HepG2 (cell line): Measurements from ENCODE around the gene KLHL30.

Experiments used
- CHD2 ChIP-seq: IDR thresholded peaks from 2 replicates; pipeline ENCODE4 v1.6.1; 2011; ENCODE audit warnings: low read depth, low read length, improper control_type of control experiment
- GLI4 ChIP-seq: sonication (generic); formaldehyde crosslinking; IDR thresholded peaks from 2 replicates; pipeline ENCODE4 v1.5.1; 2020; ENCODE audit warnings: missing genetic modification reagents, mild to moderate bottlenecking, moderate library complexity, borderline replicate concordance
- HCFC1 ChIP-seq: fragments of 150-350 bp; IDR thresholded peaks from 2 replicates; pipeline ENCODE4 v1.6.1; 2014; ENCODE audit warnings: low read depth, low read length
- MBNL3 ChIP-seq: fragments of 250-450 bp; sonication (Bioruptor Pico); conservative IDR thresholded peaks from 2 replicates; pipeline ENCODE4 v1.8.0; 2022; ENCODE audit warnings: mild to moderate bottlenecking, inconsistent platforms
- SMAD3 ChIP-seq: sonication (generic); formaldehyde crosslinking; IDR thresholded peaks from 2 replicates; pipeline ENCODE4 v1.4.0; 2020; ENCODE audit warnings: missing genetic modification reagents
- ZNF274 ChIP-seq: sonication (generic); formaldehyde crosslinking; IDR thresholded peaks from 2 replicates; pipeline ENCODE4 v1.5.1; 2020; ENCODE audit warnings: mild to moderate bottlenecking, missing genetic modification reagents
- ZNF619 ChIP-seq: sonication (generic); formaldehyde crosslinking; IDR thresholded peaks from 2 replicates; pipeline ENCODE4 v1.4.0; 2020; ENCODE audit warnings: mild to moderate bottlenecking, missing genetic modification reagents
- TF ChIP-seq, protein P1 (sequence below): sonication (generic); formaldehyde crosslinking; IDR thresholded peaks from 2 replicates; pipeline ENCODE4 v1.4.0; 2020; ENCODE audit warnings: missing genetic modification reagents, borderline replicate concordance
- TF ChIP-seq, protein P2 (sequence below): sonication (generic); formaldehyde crosslinking; IDR thresholded peaks from 2 replicates; pipeline ENCODE4 v1.5.0; 2020; ENCODE audit warnings: mild to moderate bottlenecking, missing genetic modification reagents, moderate library complexity
- TF ChIP-seq, protein P3 (sequence below): sonication (generic); formaldehyde crosslinking; IDR thresholded peaks from 2 replicates; pipeline ENCODE4 v1.9.0; 2021; ENCODE audit warnings: missing genetic modification reagents, borderline replicate concordance
- TF ChIP-seq, protein P4 (sequence below): sonication (generic); formaldehyde crosslinking; conservative IDR thresholded peaks from 2 replicates; pipeline ENCODE4 v1.4.0; 2020; ENCODE audit warnings: missing genetic modification reagents
- TF ChIP-seq, protein P5 (sequence below), 2 experiments: fragments of 450-650 bp in 1 of 2; sonication (generic) in 1 of 2; formaldehyde crosslinking in 1 of 2; IDR thresholded peaks; 2 replicates each; pipeline versions ENCODE4 v1.6.1 to v1.8.0; 2016 to 2022; ENCODE audit warnings: antibody characterized with exemption in 1 of 2, mild to moderate bottlenecking in 1 of 2, missing genetic modification reagents in 1 of 2
- TF ChIP-seq, protein P6 (sequence below): sonication (generic); formaldehyde crosslinking; IDR thresholded peaks from 2 replicates; pipeline ENCODE4 v1.4.0; 2020; ENCODE audit warnings: missing genetic modification reagents

DNA sequence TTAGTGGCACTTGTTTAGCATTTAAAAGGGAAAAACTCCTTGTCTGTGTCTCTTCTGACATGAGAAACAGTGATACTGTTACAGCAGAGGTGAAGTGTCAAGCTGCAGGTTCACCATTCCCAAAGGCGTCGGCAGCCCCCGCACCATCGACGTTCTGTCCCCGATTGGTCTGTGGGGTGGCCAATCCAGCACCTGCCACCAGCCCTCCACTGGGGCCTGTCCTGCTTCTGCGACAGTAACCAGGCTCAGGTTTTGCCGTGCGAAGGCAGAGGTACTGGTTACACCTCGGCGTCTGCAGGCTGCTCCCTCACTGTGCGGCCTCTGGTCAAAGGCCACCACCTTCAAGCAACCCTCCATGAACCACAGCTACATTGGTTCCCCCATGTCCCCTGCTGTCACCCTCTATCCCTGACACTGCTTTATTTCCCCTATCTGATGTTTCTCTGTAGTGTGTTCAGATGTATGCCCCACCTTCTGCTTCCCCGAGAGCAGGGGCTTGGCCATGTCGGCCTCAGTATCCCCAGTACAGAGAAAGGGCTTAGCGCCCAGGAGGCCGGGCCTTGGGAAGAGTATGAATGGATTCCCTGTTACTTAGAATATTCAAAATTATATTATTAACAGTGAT, 46.9 kb upstream of the KLHL30 start:
- TF ChIP-seq, protein P1, sequence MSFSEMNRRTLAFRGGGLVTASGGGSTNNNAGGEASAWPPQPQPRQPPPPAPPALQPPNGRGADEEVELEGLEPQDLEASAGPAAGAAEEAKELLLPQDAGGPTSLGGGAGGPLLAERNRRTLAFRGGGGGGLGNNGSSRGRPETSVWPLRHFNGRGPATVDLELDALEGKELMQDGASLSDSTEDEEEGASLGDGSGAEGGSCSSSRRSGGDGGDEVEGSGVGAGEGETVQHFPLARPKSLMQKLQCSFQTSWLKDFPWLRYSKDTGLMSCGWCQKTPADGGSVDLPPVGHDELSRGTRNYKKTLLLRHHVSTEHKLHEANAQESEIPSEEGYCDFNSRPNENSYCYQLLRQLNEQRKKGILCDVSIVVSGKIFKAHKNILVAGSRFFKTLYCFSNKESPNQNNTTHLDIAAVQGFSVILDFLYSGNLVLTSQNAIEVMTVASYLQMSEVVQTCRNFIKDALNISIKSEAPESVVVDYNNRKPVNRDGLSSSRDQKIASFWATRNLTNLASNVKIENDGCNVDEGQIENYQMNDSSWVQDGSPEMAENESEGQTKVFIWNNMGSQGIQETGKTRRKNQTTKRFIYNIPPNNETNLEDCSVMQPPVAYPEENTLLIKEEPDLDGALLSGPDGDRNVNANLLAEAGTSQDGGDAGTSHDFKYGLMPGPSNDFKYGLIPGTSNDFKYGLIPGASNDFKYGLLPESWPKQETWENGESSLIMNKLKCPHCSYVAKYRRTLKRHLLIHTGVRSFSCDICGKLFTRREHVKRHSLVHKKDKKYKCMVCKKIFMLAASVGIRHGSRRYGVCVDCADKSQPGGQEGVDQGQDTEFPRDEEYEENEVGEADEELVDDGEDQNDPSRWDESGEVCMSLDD = no peak
- TF ChIP-seq, protein P2, sequence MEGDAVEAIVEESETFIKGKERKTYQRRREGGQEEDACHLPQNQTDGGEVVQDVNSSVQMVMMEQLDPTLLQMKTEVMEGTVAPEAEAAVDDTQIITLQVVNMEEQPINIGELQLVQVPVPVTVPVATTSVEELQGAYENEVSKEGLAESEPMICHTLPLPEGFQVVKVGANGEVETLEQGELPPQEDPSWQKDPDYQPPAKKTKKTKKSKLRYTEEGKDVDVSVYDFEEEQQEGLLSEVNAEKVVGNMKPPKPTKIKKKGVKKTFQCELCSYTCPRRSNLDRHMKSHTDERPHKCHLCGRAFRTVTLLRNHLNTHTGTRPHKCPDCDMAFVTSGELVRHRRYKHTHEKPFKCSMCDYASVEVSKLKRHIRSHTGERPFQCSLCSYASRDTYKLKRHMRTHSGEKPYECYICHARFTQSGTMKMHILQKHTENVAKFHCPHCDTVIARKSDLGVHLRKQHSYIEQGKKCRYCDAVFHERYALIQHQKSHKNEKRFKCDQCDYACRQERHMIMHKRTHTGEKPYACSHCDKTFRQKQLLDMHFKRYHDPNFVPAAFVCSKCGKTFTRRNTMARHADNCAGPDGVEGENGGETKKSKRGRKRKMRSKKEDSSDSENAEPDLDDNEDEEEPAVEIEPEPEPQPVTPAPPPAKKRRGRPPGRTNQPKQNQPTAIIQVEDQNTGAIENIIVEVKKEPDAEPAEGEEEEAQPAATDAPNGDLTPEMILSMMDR = no peak
- TF ChIP-seq CHD2 (no peak), HCFC1 (no peak), GLI4 (CRISPR knock-in tag) (no peak), ZNF274 (no peak), MBNL3 (no peak), SMAD3 (no peak), ZNF619 (CRISPR knock-in tag) (no peak)
- TF ChIP-seq, protein P3, sequence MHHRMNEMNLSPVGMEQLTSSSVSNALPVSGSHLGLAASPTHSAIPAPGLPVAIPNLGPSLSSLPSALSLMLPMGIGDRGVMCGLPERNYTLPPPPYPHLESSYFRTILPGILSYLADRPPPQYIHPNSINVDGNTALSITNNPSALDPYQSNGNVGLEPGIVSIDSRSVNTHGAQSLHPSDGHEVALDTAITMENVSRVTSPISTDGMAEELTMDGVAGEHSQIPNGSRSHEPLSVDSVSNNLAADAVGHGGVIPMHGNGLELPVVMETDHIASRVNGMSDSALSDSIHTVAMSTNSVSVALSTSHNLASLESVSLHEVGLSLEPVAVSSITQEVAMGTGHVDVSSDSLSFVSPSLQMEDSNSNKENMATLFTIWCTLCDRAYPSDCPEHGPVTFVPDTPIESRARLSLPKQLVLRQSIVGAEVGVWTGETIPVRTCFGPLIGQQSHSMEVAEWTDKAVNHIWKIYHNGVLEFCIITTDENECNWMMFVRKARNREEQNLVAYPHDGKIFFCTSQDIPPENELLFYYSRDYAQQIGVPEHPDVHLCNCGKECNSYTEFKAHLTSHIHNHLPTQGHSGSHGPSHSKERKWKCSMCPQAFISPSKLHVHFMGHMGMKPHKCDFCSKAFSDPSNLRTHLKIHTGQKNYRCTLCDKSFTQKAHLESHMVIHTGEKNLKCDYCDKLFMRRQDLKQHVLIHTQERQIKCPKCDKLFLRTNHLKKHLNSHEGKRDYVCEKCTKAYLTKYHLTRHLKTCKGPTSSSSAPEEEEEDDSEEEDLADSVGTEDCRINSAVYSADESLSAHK (CRISPR knock-in tag) = no peak
- TF ChIP-seq, protein P4, sequence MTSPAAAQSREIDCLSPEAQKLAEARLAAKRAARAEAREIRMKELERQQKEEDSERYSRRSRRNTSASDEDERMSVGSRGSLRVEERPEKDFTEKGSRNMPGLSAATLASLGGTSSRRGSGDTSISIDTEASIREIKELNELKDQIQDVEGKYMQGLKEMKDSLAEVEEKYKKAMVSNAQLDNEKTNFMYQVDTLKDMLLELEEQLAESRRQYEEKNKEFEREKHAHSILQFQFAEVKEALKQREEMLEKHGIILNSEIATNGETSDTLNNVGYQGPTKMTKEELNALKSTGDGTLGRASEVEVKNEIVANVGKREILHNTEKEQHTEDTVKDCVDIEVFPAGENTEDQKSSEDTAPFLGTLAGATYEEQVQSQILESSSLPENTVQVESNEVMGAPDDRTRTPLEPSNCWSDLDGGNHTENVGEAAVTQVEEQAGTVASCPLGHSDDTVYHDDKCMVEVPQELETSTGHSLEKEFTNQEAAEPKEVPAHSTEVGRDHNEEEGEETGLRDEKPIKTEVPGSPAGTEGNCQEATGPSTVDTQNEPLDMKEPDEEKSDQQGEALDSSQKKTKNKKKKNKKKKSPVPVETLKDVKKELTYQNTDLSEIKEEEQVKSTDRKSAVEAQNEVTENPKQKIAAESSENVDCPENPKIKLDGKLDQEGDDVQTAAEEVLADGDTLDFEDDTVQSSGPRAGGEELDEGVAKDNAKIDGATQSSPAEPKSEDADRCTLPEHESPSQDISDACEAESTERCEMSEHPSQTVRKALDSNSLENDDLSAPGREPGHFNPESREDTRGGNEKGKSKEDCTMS (CRISPR knock-in tag) = no peak
- TF ChIP-seq, protein P5, sequence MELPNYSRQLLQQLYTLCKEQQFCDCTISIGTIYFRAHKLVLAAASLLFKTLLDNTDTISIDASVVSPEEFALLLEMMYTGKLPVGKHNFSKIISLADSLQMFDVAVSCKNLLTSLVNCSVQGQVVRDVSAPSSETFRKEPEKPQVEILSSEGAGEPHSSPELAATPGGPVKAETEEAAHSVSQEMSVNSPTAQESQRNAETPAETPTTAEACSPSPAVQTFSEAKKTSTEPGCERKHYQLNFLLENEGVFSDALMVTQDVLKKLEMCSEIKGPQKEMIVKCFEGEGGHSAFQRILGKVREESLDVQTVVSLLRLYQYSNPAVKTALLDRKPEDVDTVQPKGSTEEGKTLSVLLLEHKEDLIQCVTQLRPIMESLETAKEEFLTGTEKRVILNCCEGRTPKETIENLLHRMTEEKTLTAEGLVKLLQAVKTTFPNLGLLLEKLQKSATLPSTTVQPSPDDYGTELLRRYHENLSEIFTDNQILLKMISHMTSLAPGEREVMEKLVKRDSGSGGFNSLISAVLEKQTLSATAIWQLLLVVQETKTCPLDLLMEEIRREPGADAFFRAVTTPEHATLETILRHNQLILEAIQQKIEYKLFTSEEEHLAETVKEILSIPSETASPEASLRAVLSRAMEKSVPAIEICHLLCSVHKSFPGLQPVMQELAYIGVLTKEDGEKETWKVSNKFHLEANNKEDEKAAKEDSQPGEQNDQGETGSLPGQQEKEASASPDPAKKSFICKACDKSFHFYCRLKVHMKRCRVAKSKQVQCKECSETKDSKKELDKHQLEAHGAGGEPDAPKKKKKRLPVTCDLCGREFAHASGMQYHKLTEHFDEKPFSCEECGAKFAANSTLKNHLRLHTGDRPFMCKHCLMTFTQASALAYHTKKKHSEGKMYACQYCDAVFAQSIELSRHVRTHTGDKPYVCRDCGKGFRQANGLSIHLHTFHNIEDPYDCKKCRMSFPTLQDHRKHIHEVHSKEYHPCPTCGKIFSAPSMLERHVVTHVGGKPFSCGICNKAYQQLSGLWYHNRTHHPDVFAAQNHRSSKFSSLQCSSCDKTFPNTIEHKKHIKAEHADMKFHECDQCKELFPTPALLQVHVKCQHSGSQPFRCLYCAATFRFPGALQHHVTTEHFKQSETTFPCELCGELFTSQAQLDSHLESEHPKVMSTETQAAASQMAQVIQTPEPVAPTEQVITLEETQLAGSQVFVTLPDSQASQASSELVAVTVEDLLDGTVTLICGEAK (IDR thresholded peaks at IDR 0.05) = no peak
- TF ChIP-seq, protein P5 (CRISPR knock-in tag; IDR thresholded peaks at IDR 0.05) = no peak
- TF ChIP-seq, protein P6, sequence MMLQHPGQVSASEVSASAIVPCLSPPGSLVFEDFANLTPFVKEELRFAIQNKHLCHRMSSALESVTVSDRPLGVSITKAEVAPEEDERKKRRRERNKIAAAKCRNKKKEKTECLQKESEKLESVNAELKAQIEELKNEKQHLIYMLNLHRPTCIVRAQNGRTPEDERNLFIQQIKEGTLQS = no peak
